Activated naive CD4-positive, alpha-beta T cell treated with Interleukin-2 at 50 U/mL for 16 hours (primary cell): Measurements from ENCODE around the gene SMCR8.
"Not testable (repeated sequence)": the region's sequence is repeated elsewhere in the genome, so short reads cannot be mapped to it uniquely, and the experiment has no call there.

Experiments used
- DNase-seq: peaks from one replicate; pipeline ENCODE4 v3.0.0-alpha.2; 2020

Gene SMCR8

GRCh38 chr17:18314731-18315561, at the start of gene SMCR8, which contains the start of gene TOP3A:
Gene SMCR8 (plus strand): TSS chr17:18315293. CDS start chr17:18315790, 497 bp downstream.
Gene TOP3A (minus strand): TSS chr17:18314994. CDS start chr17:18314778, 216 bp downstream.
- peak; percentile 99 for DNase-seq

- no peak for DNase-seq
These were observed 47.7 kb upstream of the SMCR8 start for GRCh38 chr17:18267366-18267765.

- no peak for DNase-seq
These were observed 47.0 kb upstream of the SMCR8 start for GRCh38 chr17:18267927-18268711.

- no peak for DNase-seq
These were observed 44.8 kb upstream of the SMCR8 start for GRCh38 chr17:18270046-18270931.

- DNase-seq: no peak
These were observed 38.0 kb upstream of the SMCR8 start for GRCh38 chr17:18277076-18277475.

GRCh38 chr17:18278867-18279266, 36.2 kb upstream of the SMCR8 start:
- no peak for DNase-seq

- DNase-seq: no peak
These were observed 34.8 kb upstream of the SMCR8 start for GRCh38 chr17:18280249-18280648.

- no peak for DNase-seq
These were observed 34.2 kb upstream of the SMCR8 start for GRCh38 chr17:18280766-18281371.

- DNase-seq: no peak
These were observed 33.3 kb upstream of the SMCR8 start for GRCh38 chr17:18281788-18282187.

GRCh38 chr17:18285296-18285695, 29.8 kb upstream of the SMCR8 start:
- no peak for DNase-seq

- no peak for DNase-seq
These were observed 23.2 kb upstream of the SMCR8 start for GRCh38 chr17:18291718-18292540.

GRCh38 chr17:18298061-18298460, 17.0 kb upstream of the SMCR8 start:
- DNase-seq: not testable (repeated sequence)

- no peak for DNase-seq
These were observed 14.2 kb upstream of the SMCR8 start for GRCh38 chr17:18300725-18301480.

- not testable (repeated sequence) for DNase-seq
These were observed 11.9 kb upstream of the SMCR8 start for GRCh38 chr17:18303206-18303605.

GRCh38 chr17:18309202-18309601, 5.9 kb upstream of the SMCR8 start:
- DNase-seq: no peak

GRCh38 chr17:18314059-18314730, 898 bp upstream of the SMCR8 start:
- no peak for DNase-seq

- no peak for DNase-seq
These were observed 449 bp downstream of the SMCR8 start for GRCh38 chr17:18315562-18315922.

GRCh38 chr17:18315961-18316360, 868 bp downstream of the SMCR8 start:
- no peak for DNase-seq

GRCh38 chr17:18318117-18318516, 3.0 kb downstream of the SMCR8 start:
- DNase-seq: no peak

- no peak for DNase-seq
These were observed 3.8 kb downstream of the SMCR8 start for GRCh38 chr17:18318771-18319450.
